Measurements from ENCODE around the gene SLC5A11.
"Not testable (repeated sequence)": the region's sequence is repeated elsewhere in the genome, so short reads cannot be mapped to it uniquely, and the experiment has no call there.

GRCh38 chr16:24812813-24813212 is 33.0 kb upstream of the SLC5A11 start:
- TF ChIP-seq CTCF (IDR thresholded peaks at IDR 0.05; ENCODE audit: poor library complexity); EZH2 (IDR thresholded peaks at IDR 0.05; ENCODE audit: borderline replicate concordance): not testable (repeated sequence)

Data from hepatocyte (in vitro differentiated cells).